Natural killer cell (primary cell): ENCODE measurements around the gene SLC15A1. TPM values are rescaled to one million over a fixed set of nuclear protein-coding genes. Genes with fewer than 3 reads are reported as not detected.

Experiments
- ATAC-seq, 3 donors: fragments of 150-1000 bp in 2 of 3; fragments of 200-7000 bp in 1 of 3; cut with Tn5 transposase; 1 replicate in 1 of 3; 2 replicates in 2 of 3; pipeline ENCODE4 v1.10.0; 2021; ENCODE audit warnings: mild to moderate bottlenecking in 2 of 3, moderate library complexity in 2 of 3
- DNase-seq, 2 donors: peaks; one replicate each; pipeline versions ENCODE4 v3.0.0 to v3.0.0-alpha.2; 2013 to 2021; ENCODE audit warnings: mixed read lengths in 1 of 2
- H3K27ac ChIP-seq: one replicate; pipeline ENCODE4 v1.5.1; 2013; ENCODE audit warnings: mild to moderate bottlenecking, low read length
- H3K27me3 ChIP-seq: one replicate; pipeline ENCODE4 v1.6.1; 2013; ENCODE audit warnings: low read length; ENCODE audit not compliant: control insufficient read depth, insufficient read depth
- H3K36me3 ChIP-seq: one replicate; pipeline ENCODE4 v1.6.1; 2013; ENCODE audit warnings: low read length; ENCODE audit not compliant: control insufficient read depth, insufficient read depth
- H3K4me1 ChIP-seq: one replicate; pipeline ENCODE4 v1.6.1; 2013; ENCODE audit warnings: low read length; ENCODE audit not compliant: control insufficient read depth, insufficient read depth
- H3K4me3 ChIP-seq: one replicate; pipeline ENCODE4 v1.5.1; 2013; ENCODE audit warnings: low read length
- H3K9me3 ChIP-seq: one replicate; pipeline ENCODE4 v1.6.1; 2013; ENCODE audit warnings: low read length; ENCODE audit not compliant: control insufficient read depth, insufficient read depth
- H3K27ac Mint-ChIP-seq, 2 donors: one replicate each; pipeline ENCODE4 v1.8.0; 2022; ENCODE audit warnings: mild to moderate bottlenecking in 2 of 2, mixed read lengths in 2 of 2, moderate library complexity in 1 of 2
- H3K27me3 Mint-ChIP-seq, 2 donors: one replicate each; pipeline ENCODE4 v1.8.0; 2022; ENCODE audit warnings: low read depth in 2 of 2, mixed read lengths in 2 of 2
- H3K36me3 Mint-ChIP-seq: one replicate; pipeline ENCODE4 v1.8.0; 2022; ENCODE audit warnings: mixed read lengths
- H3K4me1 Mint-ChIP-seq, 2 donors: one replicate each; pipeline ENCODE4 v1.8.0; 2022; ENCODE audit warnings: mixed read lengths in 2 of 2
- H3K4me3 Mint-ChIP-seq: one replicate; pipeline ENCODE4 v1.8.0; 2022; ENCODE audit warnings: mild to moderate bottlenecking, moderate library complexity, mixed read lengths
- H3K9me3 Mint-ChIP-seq, 2 donors: one replicate each; pipeline ENCODE4 v1.8.0; 2022; ENCODE audit warnings: mixed read lengths in 2 of 2
- CTCF ChIP-seq: fragments of 200-600 bp; IDR thresholded peaks from one replicate; pipeline ENCODE4 v1.8.0; 2022; ENCODE audit warnings: antibody characterized with exemption
- whole genome bisulfite sequencing: methylation state at CpG from one replicate; pipeline ENCODE4 v1.1.7; 2013; ENCODE audit warnings: missing lambda C conversion rate; ENCODE audit not compliant: insufficient coverage; 5-methylcytosine and 5-hydroxymethylcytosine counted together
- intact Hi-C: fragments of 100-400 bp; cut with micrococcal nuclease; formaldehyde crosslinking; loops from one replicate; pipeline ENCODE4 v1.14.2; 2022
- total RNA-seq, 4 donors: library from RNA; stranded (reverse); fragments of 120-200 nt in 1 of 4; gene quantifications; one replicate each; pipeline versions ENCODE4 v1.2.3 to v1.2.4, GENCODE V29; 2013 to 2022

Gene SLC15A1
- total RNA-seq, 3 donors from 2014 or later (not counting 1 experiment from before 2014, with no cell fraction given) = not detected

DNA sequence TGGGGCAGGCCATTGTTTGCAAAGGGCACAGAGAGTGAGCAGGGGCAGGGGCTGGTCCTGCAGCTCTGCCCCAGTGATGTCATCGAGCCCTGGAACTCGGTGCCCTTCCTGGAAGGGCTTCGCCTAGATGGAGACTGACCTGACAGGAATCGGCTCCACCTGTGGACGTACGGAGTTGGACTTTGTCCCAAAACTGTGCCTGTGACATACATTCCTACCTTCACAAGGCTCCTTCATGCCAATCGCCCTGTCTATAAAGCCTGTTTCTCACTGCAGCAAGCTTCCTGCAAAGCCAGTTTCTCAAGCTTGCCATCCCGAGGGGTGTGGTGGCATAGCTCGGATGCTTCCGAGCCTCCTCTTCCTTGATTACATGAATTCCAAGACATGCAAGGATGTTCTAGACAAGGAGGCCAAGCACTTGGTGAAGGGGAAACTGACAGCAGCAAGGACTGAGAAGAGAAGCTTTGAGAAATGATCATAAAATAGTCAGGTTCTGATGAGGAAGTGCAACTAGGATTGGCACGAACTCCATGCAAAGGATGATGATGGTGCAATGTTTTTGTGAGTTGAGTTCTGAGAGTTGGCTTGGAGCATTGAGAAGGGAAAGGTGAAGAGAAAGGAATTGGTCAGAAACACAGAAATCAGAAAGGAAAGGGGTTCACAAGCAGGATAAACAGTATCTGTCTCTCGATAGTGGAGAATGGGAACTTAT lies 101.9 kb downstream of the SLC15A1 start:
- Histone ChIP-seq H3K36me3 (no peaks in the 10 kb centered on the region), H3K9me3 (no peaks in the 10 kb centered on the region), H3K4me1 (no peaks in the 10 kb centered on the region), H3K27ac (no peak overlapping the region), H3K4me3 (no peak overlapping the region), H3K27me3 (no peaks in the 10 kb centered on the region)
- Mint-ChIP-seq H3K4me3 (no peak overlapping the region), H3K27me3 (peaks cover 11 to 15% of the 10 kb centered on the region in 2 donors), H3K36me3 (no peaks in the 10 kb centered on the region), H3K9me3 (no peaks in the 10 kb centered on the region), H3K4me1 (peaks cover 0 to 5% of the 10 kb centered on the region in 2 donors), H3K27ac (no peak overlapping the region)
- DNase-seq = no peak
- ATAC-seq = no peak
- intact Hi-C loops = no loop called here
- no peak for TF ChIP-seq CTCF
- 86% methylated on average over 12 of the region's 12 CpGs for whole genome bisulfite sequencing

GRCh38 chr13:98649861-98650260 lies 102.6 kb downstream of the SLC15A1 start:
- H3K36me3 ChIP-seq = no peaks in the 10 kb centered on the region
- Mint-ChIP-seq H3K4me1 (peaks cover 0 to 5% of the 10 kb centered on the region in 2 donors), H3K4me3 (no peak overlapping the region), H3K9me3 (no peaks in the 10 kb centered on the region), H3K36me3 (no peaks in the 10 kb centered on the region), H3K27ac (no peak overlapping the region), H3K27me3 (peaks cover 11 to 20% of the 10 kb centered on the region in 2 donors)
- no peak overlapping the region for H3K27ac ChIP-seq
- no peak for TF ChIP-seq CTCF
- DNase-seq (no peak), ATAC-seq (no peak)
- intact Hi-C loops = no loop called here
- H3K4me1 ChIP-seq = no peaks in the 10 kb centered on the region
- no peaks in the 10 kb centered on the region for H3K9me3 ChIP-seq
- no peak overlapping the region for H3K4me3 ChIP-seq
- 92% methylated on average over 7 of the region's 7 CpGs for WGBS
- no peaks in the 10 kb centered on the region for H3K27me3 ChIP-seq

- Histone ChIP-seq H3K4me1 (no peaks in the 10 kb centered on the region), H3K36me3 (no peaks in the 10 kb centered on the region), H3K27ac (no peak overlapping the region), H3K4me3 (no peak overlapping the region), H3K27me3 (no peaks in the 10 kb centered on the region), H3K9me3 (no peaks in the 10 kb centered on the region)
- ATAC-seq = no peak
- Mint-ChIP-seq H3K27me3 (peaks cover 12 to 30% of the 10 kb centered on the region in 2 donors), H3K36me3 (no peaks in the 10 kb centered on the region), H3K27ac (no peak overlapping the region), H3K4me1 (peaks cover 0 to 5% of the 10 kb centered on the region in 2 donors), H3K9me3 (no peaks in the 10 kb centered on the region), H3K4me3 (no peak overlapping the region)
- intact Hi-C loops = no loop called here
- TF ChIP-seq CTCF = no peak
- no peak for DNase-seq
- 63% methylated on average over 1 of the region's 3 CpGs for WGBS
Observed at GRCh38 chr13:98648686-98649085, 103.8 kb downstream of the SLC15A1 start.

DNA sequence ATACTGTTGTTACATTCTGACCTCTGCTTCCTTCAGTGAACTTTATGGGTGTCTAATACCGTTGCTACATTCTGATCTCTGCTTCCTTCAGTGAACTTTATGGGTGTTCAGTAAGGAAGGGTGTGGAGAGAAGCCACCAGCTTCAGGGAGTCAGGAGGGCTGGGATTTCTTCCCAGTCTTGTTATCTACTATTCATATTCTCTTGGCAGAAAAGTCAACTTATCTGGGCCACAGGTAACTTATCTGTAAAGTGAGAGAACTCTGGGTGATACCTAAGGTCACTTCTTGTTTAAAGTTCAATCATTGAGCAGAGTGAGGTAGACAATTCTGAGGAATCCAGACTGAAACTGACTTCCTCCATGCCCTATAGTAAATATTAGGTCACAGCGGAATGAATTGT lies 104.3 kb downstream of the SLC15A1 start:
- TF ChIP-seq CTCF = no peak
- 75% methylated on average over 2 of the region's 2 CpGs for WGBS
- Histone ChIP-seq H3K27me3 (no peaks in the 10 kb centered on the region), H3K4me3 (no peak overlapping the region), H3K4me1 (no peaks in the 10 kb centered on the region), H3K36me3 (no peaks in the 10 kb centered on the region), H3K9me3 (no peaks in the 10 kb centered on the region), H3K27ac (no peak overlapping the region)
- H3K9me3 Mint-ChIP-seq = no peaks in the 10 kb centered on the region
- peaks cover 9 to 35% of the 10 kb centered on the region in 2 donors for H3K27me3 Mint-ChIP-seq
- H3K4me1 Mint-ChIP-seq = peaks cover 0 to under 1% of the 10 kb centered on the region in 2 donors
- intact Hi-C loops = no loop called here
- no peak overlapping the region for H3K4me3 Mint-ChIP-seq
- DNase-seq (no peak), ATAC-seq (no peak)
- H3K36me3 Mint-ChIP-seq = no peaks in the 10 kb centered on the region
- no peak overlapping the region for H3K27ac Mint-ChIP-seq
